PC-9 (cell line): ENCODE data around the gene SLMAP.

Experiments
- CTCF ChIP-seq: fragments of 200-600 bp; sonication (generic); conservative IDR thresholded peaks from 2 replicates; pipeline ENCODE4 v1.6.1; 2017; ENCODE audit warnings: mixed run types, antibody characterized with exemption, mild to moderate bottlenecking, moderate library complexity
- EZH2 ChIP-seq: fragments of 200-600 bp; sonication (generic); IDR thresholded peaks from 2 replicates; pipeline ENCODE4 v1.8.0; 2017; ENCODE audit warnings: antibody characterized with exemption, low read depth

GRCh38 chr3:57974796-57975388, 218.8 kb downstream of the SLMAP start:
- no peak for TF ChIP-seq CTCF
- no peak for TF ChIP-seq EZH2
